ENCODE results near the gene ZDHHC11B.
"Not testable (repeated sequence)": the region's sequence is repeated elsewhere in the genome, so short reads cannot be mapped to it uniquely, and the experiment has no call there.

The ZDHHC11B gene

DNA sequence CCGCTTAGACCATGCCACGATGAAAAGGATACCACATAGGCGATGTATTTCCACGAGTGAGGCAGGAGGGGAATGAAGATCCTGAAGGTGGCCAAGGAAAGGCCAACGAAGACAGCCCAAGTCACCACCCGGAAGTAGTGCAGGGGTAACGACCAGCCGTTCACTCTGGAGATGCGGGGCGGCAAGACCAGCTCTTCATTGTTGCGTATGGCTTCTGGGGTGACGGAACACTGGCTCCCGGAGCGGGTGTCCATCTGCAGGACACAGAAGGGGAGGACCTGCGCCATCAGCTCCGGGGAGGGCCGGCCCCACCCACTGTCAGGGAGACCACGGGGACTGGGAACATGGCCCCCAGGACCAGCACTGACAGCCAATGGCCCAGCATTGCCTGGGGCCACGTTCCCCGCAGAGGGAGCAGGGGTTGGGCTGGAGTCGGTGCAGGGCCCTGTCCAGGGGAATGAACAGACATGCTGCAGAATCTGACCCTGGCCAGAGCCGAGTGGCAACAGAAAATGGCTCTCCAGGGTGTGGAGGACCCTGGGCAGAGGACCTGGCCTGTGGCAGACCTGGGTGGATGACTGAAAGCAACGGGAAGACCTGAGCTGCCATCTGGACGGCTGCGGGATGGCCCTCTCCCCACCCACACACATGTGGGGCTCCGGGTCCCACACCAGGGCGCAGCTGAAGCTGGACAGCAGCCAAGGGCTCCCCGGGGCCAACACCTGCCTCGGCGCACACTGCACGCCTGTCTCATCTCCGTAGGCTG is 17.7 kb downstream of the ZDHHC11B start:
- no peak for DNase-seq

DNA sequence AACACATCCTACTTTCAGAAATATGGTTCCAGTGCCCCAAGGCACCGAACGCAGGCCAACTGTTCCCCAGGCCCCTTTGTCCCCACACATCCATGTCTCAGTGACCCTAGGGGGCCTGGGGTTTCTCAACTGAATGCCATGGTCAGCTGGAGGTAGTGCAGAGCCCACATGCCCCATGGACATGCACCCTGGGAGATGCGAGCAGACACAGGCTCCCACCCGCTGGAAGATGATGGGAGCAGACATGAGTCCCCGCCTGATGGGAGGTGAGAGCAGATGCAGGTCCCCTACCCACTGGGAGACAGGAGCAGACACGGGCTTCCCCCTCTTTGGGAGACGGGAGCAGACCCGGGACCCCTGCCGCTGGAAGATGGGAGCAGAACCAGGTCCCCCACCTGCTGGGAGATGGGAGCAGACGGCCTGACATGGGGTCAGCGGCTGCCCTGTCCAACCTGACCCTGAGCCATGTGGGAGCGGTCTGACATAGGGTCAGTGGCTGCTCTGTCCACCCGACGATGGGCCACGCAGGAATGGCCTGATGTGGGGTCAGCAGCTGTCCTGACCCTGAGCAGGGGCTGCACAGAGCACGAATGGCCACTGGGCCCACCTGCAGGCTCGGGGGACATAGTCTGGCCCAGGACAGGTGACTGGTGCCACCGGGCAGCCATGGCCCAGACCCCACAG is 18.4 kb downstream of the ZDHHC11B start:
- no peak for DNase-seq

DNA sequence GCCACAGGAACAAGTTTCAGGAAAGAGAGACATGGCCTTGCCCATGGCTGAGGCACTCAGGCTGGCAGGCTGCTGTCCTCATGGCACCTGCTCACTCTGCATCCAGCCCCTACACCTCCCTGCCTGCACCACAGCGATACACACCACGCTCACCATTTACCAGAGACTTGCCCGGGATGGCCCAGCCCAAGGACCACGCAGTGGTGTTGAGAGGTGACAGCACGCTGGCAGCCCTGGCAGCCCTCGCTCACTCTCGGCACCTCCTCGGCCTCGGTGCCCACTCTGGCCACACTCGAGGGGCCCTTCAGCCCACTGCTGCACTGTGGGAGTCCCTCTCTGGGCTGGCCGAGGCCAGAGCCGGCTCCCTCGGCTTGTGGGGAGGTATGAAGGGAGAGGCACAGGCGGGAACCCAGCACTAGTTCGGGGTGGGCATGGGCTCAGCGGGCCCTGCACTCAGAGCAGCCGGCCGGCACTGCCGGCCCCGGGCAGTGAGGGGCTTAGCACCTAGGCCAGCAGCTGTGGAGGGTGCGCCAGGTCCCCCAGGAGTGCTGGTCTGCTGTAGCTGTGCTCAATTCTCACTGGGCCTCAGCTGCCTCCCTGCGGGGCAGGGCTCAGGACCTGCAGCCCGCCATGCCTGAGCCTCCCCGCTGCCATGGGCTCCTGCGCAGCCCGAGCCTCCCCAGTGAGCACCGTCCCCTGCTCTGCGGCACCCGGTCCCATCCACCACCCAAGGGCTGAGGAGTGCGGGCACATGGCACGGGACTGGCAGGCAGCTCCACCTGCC is 20.3 kb downstream of the ZDHHC11B start:
- no peak for DNase-seq

DNA sequence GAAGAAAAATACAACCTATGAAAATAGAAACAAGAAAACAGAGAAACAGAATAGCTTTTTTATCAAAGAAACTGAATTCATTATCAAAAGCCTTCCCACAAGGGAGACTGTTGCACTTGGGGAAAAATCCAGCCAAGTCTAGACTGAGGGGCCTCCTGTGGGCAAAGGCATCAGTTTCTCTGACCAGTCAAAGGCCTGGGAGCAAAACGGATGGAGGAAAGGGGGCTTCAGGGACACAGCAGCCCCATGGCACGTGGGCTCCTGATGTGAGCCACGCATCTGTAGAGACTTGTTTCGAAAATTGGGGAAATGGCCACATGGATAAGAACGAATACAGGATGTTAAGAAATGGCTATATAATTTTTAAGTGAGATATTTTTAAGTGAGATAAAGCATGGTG is 21.1 kb downstream of the ZDHHC11B start:
- DNase-seq, result no peak

DNA sequence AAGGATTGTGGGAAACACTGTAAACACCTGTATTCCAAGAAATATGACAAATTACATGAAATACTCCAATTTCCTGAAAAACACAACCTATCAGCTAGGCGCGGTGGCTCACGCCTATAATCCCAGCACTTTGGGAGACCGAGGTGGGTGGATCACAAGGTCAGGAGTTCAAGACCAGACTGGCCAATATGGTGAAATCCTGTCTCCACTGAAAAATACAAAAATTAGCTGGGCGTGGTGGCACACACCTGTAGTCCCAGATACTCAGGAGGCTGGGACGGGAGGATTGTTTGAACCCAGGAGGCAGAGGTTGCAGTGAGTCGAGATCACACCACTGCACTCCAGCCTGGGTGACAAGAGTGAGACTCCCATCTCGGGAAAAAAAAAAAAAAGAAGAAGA is 21.5 kb downstream of the ZDHHC11B start:
- DNase-seq, result not testable (repeated sequence)

DNA sequence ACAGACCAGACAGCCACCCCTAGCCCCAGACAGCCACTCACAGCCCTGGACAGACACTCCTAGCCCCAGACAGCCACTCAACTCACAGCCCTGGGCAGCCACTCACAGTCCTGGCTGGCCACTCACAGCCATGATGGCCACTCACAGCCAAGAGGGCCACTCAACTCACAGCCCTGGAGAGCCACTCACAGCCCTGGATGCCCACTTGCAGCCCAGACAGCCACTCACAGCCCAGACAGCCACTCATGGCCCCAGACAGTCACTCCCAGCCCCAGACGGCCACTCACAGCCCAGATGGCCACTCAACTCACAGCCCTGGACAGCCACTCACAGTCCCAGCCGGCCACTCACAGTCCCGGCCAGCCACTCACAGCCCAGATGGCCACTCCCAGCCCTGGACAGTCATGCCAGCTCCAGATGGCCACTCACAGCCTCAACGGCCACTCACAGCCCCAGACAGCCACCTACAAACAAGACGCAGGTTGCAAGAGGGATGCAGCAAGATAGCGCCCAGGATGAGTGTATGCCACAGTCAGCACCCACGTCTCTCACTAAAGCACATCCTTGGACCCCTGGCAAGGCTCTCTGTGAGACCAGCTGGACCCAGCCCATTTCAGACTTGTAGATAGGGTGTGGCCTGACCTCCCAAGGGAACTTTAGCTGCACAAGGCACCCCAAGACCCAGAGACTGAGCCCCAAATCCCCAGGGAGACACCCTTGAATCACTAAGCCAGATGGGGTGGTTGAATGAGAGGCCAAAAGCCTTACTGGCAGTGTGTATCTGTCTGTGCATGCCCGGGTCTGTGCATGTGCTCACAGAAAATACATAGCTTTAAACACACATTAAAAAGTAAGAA is 22.4 kb downstream of the ZDHHC11B start:
- no peak for DNase-seq

DNA sequence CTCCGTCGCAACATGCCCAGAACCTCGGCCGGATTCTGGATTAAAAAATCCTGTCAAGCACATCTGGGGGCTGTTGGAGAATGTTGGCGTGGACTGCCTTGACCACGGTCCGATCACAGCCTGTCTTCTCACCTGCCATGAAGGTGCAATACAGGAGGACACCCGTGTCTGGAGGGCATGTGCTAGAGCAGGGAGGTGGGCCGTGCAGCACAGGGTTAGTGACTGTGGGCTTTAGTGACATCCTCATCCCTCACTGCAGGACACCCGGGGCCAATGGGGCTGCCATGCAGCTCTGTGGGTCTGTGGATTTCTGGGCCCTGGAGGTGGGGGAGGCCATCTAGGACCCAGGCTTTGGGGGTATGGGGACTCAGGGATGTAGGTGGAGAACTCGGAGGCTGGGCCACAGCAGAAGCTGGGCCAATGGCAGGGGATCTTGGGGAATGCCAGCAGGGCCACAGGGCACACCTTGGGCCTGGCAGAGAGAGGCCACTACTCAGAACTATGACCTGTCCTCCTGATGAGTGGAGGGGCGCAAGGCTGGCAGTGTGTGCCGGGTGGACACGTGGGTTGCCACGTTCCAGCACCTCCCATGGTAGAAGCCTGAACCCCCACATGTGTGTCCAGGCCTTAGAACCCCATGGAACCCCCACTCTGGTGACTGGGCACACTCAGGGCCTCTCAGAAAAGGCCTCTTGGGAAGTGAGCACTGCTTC is 23.3 kb downstream of the ZDHHC11B start:
- DNase-seq, result no peak

DNA sequence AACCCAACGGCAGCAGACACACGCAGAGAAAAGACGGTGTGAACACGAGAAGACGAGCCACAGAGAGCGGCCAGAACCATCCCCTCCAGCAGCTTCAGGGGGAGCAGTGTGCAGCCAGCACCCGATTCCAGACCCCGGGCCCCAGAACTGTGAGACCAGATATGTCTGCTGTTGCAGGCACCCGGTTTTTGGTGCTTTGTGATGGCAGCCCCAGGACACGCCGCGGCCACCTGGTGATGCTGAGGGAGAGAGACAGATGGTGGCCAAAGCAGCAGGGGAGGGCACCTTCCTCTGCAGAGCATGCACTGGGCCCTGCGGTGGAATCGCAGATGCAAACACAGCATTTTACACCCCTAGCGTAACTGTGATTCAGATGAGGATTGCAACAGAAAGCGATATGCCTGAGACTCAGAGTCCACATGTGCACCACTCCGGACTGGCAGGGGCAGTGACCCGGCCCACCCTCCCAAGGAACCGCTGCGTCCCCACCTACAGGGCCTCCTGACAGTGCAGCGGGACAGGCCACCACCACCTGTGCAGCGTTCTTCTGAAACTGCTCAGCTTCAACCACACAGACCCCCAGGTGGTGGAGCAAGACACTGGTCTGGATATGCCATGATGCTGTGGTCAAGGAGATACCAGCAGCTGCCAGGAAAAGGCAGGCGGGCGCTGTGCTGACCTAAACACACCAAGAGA is 24.0 kb downstream of the ZDHHC11B start:
- DNase-seq, result no peak

DNA sequence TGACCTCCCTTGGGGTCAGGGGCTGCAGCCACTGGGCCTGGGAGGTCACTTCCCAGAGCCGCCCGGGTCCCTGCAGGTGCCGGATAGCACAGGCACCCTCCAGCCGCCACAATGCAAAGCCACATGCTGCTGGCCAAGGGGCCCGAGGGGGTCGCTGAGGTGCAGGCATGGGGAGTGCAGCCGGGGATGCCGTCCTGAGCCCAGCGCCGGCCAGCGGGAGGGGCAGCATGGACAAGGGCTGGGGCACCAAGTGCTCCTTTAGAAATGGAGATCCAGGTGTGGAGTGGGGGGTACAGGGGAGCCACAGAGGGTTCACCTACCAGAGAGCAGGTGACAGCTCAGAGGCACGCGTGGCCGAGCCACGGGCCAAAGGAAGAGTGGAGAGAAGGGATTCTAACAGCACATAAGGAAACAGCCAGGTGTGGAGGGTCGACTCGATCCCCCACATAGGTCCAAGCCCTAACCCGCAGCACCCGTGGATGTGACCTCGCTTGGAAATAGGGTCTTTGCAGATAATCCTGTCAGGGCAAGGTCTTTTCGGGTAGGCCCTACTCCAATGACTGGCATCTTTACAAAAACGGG is 24.7 kb downstream of the ZDHHC11B start:
- no peak for DNase-seq

DNA sequence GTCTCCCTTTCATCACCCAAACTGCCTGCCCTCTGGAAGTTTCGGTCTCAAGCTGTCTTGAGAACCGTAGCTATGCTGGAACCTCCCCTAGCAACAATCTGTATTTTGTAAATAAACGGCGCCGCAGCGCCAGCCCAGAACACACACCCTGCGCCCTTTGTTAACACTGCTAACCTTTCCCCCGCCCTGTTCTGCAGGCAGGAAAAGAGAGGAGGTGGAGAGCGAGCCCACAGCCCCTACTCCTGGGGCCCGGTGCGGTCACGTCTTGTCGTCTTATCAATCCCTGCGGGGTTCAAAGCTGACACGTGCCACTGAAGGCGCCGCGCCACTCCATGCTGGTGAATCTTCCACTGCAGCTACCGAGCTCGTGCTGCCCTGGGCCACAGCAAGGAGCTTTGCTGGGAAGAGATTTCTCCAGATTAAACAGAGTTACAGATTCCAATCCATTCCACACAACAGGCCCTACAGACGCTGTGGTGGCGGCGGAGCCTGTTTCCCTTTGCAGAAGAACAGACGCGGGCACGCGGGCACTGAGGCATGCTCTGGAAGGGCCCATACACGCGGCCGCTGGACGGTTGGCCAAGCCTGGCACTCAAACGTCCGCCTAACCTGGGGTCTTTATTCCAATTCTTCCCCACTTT is 25.3 kb downstream of the ZDHHC11B start:
- no peak for DNase-seq

DNA sequence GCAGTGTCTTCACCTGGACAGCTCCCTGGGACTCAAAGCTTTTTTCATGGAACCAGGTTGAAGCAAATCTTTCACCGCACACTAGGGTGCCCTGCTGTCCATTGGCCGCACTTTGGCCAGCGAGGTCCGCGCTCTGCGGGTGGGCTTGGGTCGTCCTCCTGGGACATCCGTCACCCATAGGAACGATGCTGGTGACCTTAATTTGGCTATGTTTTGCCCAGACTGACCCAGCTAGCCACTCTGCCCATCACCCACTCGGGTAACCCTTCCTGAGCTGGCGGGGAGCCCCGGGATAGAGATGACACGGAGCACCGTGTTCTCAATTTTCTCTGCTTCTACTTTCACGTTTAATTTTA is 25.9 kb downstream of the ZDHHC11B start:
- no peak for DNase-seq

DNA sequence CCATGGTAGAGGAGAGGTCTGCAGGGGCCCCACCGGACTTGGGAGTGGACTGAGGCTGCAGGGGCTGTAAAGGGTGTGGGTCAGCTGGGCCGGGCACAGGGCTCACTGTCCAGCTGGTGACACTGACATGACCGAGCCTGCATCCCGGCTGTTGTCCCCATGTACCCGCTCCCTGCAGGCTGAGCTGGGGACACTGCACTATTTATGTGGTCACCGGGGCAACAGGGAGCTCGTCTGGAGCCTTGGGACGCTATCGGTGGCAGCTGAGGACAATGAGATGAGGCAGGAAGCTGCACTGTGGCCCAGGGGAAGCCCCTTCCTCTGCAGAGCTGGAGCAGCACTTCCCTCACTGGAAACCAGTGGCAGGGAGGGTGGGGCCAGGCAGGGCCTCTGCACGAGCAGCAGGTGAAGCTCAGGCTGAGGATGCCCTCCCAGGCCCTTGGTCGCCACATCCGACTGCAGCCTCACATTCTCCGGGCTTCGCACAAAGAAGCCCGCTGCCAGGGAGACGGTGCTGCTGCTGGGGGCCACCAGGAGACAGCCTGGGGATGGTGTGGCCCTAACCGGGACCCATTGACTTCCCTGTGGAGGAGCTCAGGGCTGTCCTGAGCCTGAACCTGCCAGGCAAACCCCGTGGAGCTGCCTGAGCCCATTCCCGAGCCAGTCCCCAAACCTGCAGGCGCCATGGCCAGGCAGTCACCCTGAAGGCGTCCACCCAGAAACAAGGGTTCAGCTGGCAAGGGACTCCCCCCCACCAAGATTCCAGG is 26.4 kb downstream of the ZDHHC11B start:
- DNase-seq, result no peak

DNA sequence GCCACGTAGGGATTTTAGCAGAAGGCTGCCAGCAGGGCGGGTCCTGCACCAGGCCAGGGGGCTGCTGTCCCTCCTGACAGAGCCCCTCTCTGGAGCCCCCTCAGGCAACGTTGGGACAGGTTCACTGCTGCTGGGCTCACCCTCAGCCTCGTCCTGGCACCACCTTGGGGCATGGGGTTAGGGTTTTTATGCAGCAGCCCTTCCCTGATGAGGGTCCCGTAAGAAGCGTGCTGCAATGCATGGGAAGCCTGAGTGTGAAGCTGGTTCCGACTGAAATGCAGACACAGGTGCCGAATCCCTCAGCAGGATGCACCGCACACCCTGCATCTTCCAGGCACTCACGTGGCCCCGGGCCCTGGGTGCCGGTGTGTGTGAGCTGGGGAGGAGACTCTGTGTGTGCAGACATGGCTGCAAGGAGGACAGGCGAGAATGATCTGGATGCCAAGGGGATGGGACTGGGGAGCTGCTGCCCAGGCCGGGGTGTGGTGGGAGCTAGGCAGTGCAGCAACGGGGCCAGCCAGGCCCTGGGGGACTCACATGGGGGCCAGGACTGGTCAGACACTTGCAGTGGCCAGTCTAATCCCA is 27.1 kb downstream of the ZDHHC11B start:
- no peak for DNase-seq

DNA sequence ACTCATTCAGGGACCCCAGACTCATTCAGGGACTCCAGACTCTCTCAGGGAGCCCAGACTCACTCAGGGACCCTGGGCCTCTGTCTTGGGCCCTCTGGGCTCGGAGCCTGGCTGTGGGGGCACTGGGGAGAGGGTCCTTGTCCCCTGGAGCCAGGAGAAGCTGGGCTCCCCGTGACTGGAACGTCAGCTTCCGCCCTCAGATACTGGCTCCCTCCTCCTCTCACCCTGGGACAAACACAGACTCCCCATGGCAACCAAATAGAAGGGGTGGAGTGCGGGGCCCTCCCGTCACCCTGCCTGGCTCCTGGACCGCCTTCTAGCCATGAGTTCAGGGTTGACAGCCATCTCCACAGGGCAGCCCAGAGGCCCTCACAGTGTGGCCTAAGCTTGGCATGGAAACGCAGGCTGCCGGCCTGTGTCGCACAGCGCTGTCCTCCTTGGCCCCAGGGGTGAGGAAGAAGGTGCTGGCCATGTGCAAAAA is 27.6 kb downstream of the ZDHHC11B start:
- DNase-seq, result no peak

DNA sequence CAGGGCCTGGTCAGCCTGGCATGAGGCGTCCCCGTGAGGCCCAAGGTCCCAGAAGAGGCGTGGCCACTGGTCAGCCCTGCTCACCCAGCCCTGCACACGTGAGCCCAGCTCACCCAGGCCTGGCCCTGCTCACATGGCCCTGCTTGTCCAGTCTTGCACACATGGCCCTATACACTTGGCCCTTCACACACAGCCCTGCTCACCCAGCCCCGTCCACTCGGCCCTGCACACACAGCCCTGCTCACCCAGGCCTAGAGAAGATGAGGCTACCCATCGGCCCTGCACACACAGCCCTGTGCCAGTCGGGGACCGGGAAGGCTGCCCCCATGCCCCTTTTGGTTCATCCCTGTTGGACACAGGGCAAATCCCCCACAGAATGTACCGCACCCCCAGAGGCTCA is 28.4 kb downstream of the ZDHHC11B start:
- no peak for DNase-seq

DNA sequence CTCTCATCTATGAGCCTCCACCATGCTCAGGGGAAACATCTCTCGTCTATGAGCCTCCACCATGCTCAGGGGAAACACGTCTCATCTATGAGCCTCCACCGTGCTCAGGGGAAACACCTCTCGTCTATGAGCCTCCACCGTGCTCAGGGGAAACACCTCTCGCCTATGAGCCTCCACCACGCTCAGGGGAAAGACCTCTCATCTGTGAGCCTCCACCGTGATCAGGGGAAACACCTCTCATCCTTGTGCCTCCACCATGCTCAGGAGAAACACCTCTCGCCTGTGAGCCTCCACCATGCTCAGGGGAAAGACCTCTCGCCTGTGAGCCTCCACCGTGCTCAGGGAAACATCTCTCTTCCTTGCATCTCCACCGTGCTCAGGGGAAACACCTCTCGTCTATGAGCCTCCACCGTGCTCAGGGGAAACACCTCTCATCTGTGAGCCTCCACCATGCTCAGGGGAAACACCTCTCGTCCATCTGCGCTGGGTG is 30.3 kb downstream of the ZDHHC11B start:
- not testable (repeated sequence) for DNase-seq

DNA sequence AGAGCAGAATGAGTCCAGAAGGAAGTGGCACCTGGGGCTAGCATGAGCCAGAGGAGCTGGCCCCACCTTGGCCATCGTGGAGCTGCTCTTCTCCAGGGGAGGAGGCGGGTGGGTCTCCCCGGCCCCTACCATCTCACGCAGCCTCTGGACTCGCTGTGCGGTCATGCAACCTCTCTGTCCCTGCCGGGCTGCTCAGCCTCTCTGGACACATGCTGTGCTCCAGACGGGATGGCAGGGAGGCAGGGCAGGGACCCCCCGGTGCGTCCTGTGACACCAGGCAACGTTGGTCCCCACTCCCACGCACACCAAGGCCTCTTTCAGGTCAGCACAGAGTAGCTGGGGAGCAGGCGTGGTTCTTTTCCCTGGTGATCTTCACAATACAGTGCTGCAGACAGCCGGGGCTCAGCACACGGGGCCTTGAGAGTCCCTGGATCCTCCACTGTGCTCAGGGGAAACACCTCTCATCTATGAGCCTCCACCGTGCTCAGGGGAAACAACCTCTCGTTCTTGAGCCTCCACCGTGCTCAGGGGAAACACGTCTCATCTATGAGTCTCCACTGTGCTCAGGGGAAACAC is 30.9 kb downstream of the ZDHHC11B start:
- not testable (repeated sequence) for DNase-seq

DNA sequence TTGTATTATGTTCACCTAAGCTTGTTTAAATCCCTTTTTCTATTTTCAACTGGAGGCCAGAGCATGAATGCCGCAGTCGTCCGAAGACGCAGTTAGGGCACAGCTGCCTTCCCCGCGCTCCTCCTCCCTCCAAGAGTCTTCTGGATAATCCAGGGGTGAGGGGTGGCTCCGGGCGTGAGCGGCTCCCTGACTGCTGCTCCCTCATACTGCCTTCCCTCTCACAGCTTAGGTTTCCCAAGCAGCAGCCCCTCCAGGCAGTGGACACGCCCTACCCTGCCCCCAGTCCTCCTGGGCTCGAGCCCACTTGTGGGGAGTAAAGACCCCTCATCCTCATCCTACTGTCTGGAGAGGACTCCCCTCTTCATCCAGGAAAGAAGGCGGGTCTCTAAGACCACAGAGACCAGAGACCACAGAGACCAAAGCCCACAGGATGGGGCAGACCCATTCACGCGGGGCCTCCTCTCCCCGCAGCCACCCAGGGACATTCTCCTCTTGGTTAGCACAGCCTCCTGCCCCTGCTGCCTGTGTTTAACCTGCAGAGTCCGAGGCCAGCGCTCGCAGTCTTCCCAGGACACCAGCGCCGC is 31.9 kb downstream of the ZDHHC11B start:
- not testable (repeated sequence) for DNase-seq
